ENCODE data around the gene CHRNA1. TPM values are rescaled to one million over a fixed set of nuclear protein-coding genes. Genes with fewer than 3 reads are reported as not detected.

The CHRNA1 gene
- total and polyA plus RNA-seq, 12 donors: 0.37 TPM; not detected in 11

- H3K36me3 ChIP-seq (replicated peaks in 1 of 2): no peaks in the 10 kb centered on the region
- 76 to 83% (median 80%) methylated on average over 1 of the region's 1 CpG for WGBS, 4 donors
- H3K27ac ChIP-seq: no peak overlapping the region
- TF ChIP-seq CTCF (IDR thresholded peaks at IDR 0.05): no peak
- no peak for TF ChIP-seq POLR2A (IDR thresholded peaks at IDR 0.05)
- no peaks in the 10 kb centered on the region for H3K9me3 ChIP-seq (replicated peaks in 1 of 3)
- DNase-seq: no peak
- no peaks in the 10 kb centered on the region for H3K27me3 ChIP-seq
- no peak overlapping the region for H3K4me3 ChIP-seq
- no peaks in the 10 kb centered on the region for H3K4me1 ChIP-seq (replicated peaks in 1 of 2)
- intact Hi-C loops (cut with DNase I): no loop called here
Observed at GRCh38 chr2:174766271-174766670, 2.0 kb upstream of the CHRNA1 start.

- DNase-seq: no peak
- WGBS, 4 donors: 76 to 85% (median 77%) methylated on average over 4 of the region's 4 CpGs
- no peaks in the 10 kb centered on the region for H3K36me3 ChIP-seq (replicated peaks in 1 of 2)
- H3K27ac ChIP-seq: no peak overlapping the region
- no peak overlapping the region for H3K4me3 ChIP-seq
- no peaks in the 10 kb centered on the region for H3K4me1 ChIP-seq (replicated peaks in 1 of 2)
- intact Hi-C loops (cut with DNase I): no loop called here
- H3K9me3 ChIP-seq (replicated peaks in 1 of 3): no peaks in the 10 kb centered on the region
- no peaks in the 10 kb centered on the region for H3K27me3 ChIP-seq
- TF ChIP-seq CTCF (IDR thresholded peaks at IDR 0.05) (no peak), POLR2A (IDR thresholded peaks at IDR 0.05) (no peak)
Observed at GRCh38 chr2:174765576-174765975, 1.3 kb upstream of the CHRNA1 start.

GRCh38 chr2:174763780-174764179 lies 492 bp downstream of the CHRNA1 start:
- no peak overlapping the region for H3K4me3 ChIP-seq
- H3K9me3 ChIP-seq (replicated peaks in 1 of 3): no peaks in the 10 kb centered on the region
- no peaks in the 10 kb centered on the region for H3K36me3 ChIP-seq (replicated peaks in 1 of 2)
- intact Hi-C loops (cut with DNase I): no loop called here
- 90 to 96% (median 94%) methylated on average over 4 of the region's 4 CpGs for WGBS, 4 donors
- no peak overlapping the region for H3K27ac ChIP-seq
- no peak for TF ChIP-seq CTCF (IDR thresholded peaks at IDR 0.05)
- TF ChIP-seq POLR2A (IDR thresholded peaks at IDR 0.05): no peak
- H3K4me1 ChIP-seq (replicated peaks in 1 of 2): no peaks in the 10 kb centered on the region
- DNase-seq: no peak
- no peaks in the 10 kb centered on the region for H3K27me3 ChIP-seq

- H3K27ac ChIP-seq: no peak overlapping the region
- H3K9me3 ChIP-seq (replicated peaks in 1 of 3): no peaks in the 10 kb centered on the region
- intact Hi-C loops (cut with DNase I): no loop called here
- H3K36me3 ChIP-seq (replicated peaks in 1 of 2): no peaks in the 10 kb centered on the region
- no peak for TF ChIP-seq POLR2A (IDR thresholded peaks at IDR 0.05)
- 75 to 86% (median 80%) methylated on average over 5 of the region's 5 CpGs for whole genome bisulfite sequencing, 4 donors
- H3K4me1 ChIP-seq (replicated peaks in 1 of 2): no peaks in the 10 kb centered on the region
- H3K27me3 ChIP-seq: no peaks in the 10 kb centered on the region
- DNase-seq: no peak
- H3K4me3 ChIP-seq: no peak overlapping the region
Observed at GRCh38 chr2:174762464-174762863, 1.8 kb downstream of the CHRNA1 start.

- TF ChIP-seq CTCF (IDR thresholded peaks at IDR 0.05) (no peak), POLR2A (IDR thresholded peaks at IDR 0.05) (no peak)
- DNase-seq: no peak
- no peaks in the 10 kb centered on the region for H3K27me3 ChIP-seq
- no peaks in the 10 kb centered on the region for H3K9me3 ChIP-seq (replicated peaks in 1 of 3)
- no peak overlapping the region for H3K27ac ChIP-seq
- intact Hi-C loops (cut with DNase I): no loop called here
- no peaks in the 10 kb centered on the region for H3K4me1 ChIP-seq (replicated peaks in 1 of 2)
- no peaks in the 10 kb centered on the region for H3K36me3 ChIP-seq (replicated peaks in 1 of 2)
- no peak overlapping the region for H3K4me3 ChIP-seq
Observed at GRCh38 chr2:174761837-174762236, 2.4 kb downstream of the CHRNA1 start.

Measured in adrenal gland (tissue), 12 donors.